Activated naive CD4-positive, alpha-beta T cell treated with anti-CD3 and anti-CD28 coated beads, Interleukin-2, amount 50 U/mL, for 24 hours (primary cell): Measurements from ENCODE around the gene IPP.
"Not testable (repeated sequence)": the region's sequence is repeated elsewhere in the genome, so short reads cannot be mapped to it uniquely, and the experiment has no call there.

Experiments used
- H3K27ac Mint-ChIP-seq: one replicate; pipeline ENCODE4 v1.8.0; 2021; ENCODE audit warnings: mild to moderate bottlenecking, mixed read lengths
- H3K27me3 Mint-ChIP-seq: one replicate; pipeline ENCODE4 v1.8.0; 2021; ENCODE audit warnings: mixed read lengths
- H3K36me3 Mint-ChIP-seq: one replicate; pipeline ENCODE4 v1.8.0; 2021; ENCODE audit warnings: mixed read lengths
- H3K4me1 Mint-ChIP-seq: one replicate; pipeline ENCODE4 v1.8.0; 2021; ENCODE audit warnings: mixed read lengths
- H3K4me3 Mint-ChIP-seq: one replicate; pipeline ENCODE4 v1.8.0; 2021; ENCODE audit warnings: mild to moderate bottlenecking, mixed read lengths
- H3K9me3 Mint-ChIP-seq: one replicate; pipeline ENCODE4 v1.8.0; 2021; ENCODE audit warnings: mixed read lengths

The IPP gene

GRCh38 chr1:45716700-45717099 is 33.8 kb downstream of the IPP start:
- Mint-ChIP-seq H3K27ac (peak overlapping the region; percentile 18), H3K4me3 (no peak overlapping the region), H3K4me1 (no peaks in the 10 kb centered on the region), H3K36me3 (peaks cover 3% of the 10 kb centered on the region), H3K9me3 (no peaks in the 10 kb centered on the region), H3K27me3 (no peaks in the 10 kb centered on the region)

- no peaks in the 10 kb centered on the region for H3K9me3 Mint-ChIP-seq
- no peaks in the 10 kb centered on the region for H3K27me3 Mint-ChIP-seq
- no peak overlapping the region for H3K27ac Mint-ChIP-seq
- H3K36me3 Mint-ChIP-seq = peaks cover 4% of the 10 kb centered on the region
- no peak overlapping the region for H3K4me3 Mint-ChIP-seq
- no peaks in the 10 kb centered on the region for H3K4me1 Mint-ChIP-seq
These were observed 36.7 kb downstream of the IPP start for GRCh38 chr1:45713711-45714110.

- no peaks in the 10 kb centered on the region for H3K27me3 Mint-ChIP-seq
- no peak overlapping the region for H3K4me3 Mint-ChIP-seq
- no peak overlapping the region for H3K27ac Mint-ChIP-seq
- peaks cover 5% of the 10 kb centered on the region for H3K9me3 Mint-ChIP-seq
- H3K4me1 Mint-ChIP-seq = peaks cover 3% of the 10 kb centered on the region
- peaks cover 11% of the 10 kb centered on the region for H3K36me3 Mint-ChIP-seq
These were observed 45.8 kb downstream of the IPP start for GRCh38 chr1:45704637-45705036.

GRCh38 chr1:45694823-45695222 is 55.6 kb downstream of the IPP start:
- Mint-ChIP-seq H3K27ac (no peak overlapping the region), H3K27me3 (no peaks in the 10 kb centered on the region), H3K4me3 (no peak overlapping the region), H3K9me3 (no peaks in the 10 kb centered on the region), H3K4me1 (peaks cover 20% of the 10 kb centered on the region), H3K36me3 (peaks cover 15% of the 10 kb centered on the region)

GRCh38 chr1:45693811-45694210 is 56.6 kb downstream of the IPP start:
- H3K36me3 Mint-ChIP-seq = peaks cover 15% of the 10 kb centered on the region
- peaks cover 26% of the 10 kb centered on the region for H3K4me1 Mint-ChIP-seq
- H3K27ac Mint-ChIP-seq = not testable (repeated sequence)

GRCh38 chr1:45687754-45688740 is 62.4 kb downstream of the IPP start, which contains the start of gene TMEM69:
Gene TMEM69, plus strand, starts transcription at chr1:45688181. Its CDS starts 2,888 bp downstream, at chr1:45691069.
- H3K4me1 Mint-ChIP-seq = peaks cover 51% of the 10 kb centered on the region
- peak within 1 kb of the TSS; percentile 99 for H3K27ac Mint-ChIP-seq
- H3K27me3 Mint-ChIP-seq = no peaks in the 10 kb centered on the region
- peaks cover 16% of the 10 kb centered on the region for H3K36me3 Mint-ChIP-seq
- peak within 1 kb of the TSS; percentile 99 for H3K4me3 Mint-ChIP-seq
- H3K9me3 Mint-ChIP-seq = no peaks in the 10 kb centered on the region

More at GRCh38 chr1:45693811-45694210, 56.6 kb downstream of the IPP start:
- not testable (repeated sequence) for H3K9me3 Mint-ChIP-seq, H3K4me3 Mint-ChIP-seq, H3K27me3 Mint-ChIP-seq

GRCh38 chr1:45687014-45687753 is 63.3 kb downstream of the IPP start:
- Mint-ChIP-seq H3K4me3 (peak overlapping the region; percentile 99), H3K9me3 (no peaks in the 10 kb centered on the region), H3K4me1 (peaks cover 55% of the 10 kb centered on the region), H3K27ac (peak overlapping the region; percentile 99), H3K36me3 (peaks cover 12% of the 10 kb centered on the region), H3K27me3 (no peaks in the 10 kb centered on the region)

- Mint-ChIP-seq H3K4me1 (peaks cover 61% of the 10 kb centered on the region), H3K9me3 (no peaks in the 10 kb centered on the region), H3K4me3 (peak within 1 kb of the TSS; percentile 99), H3K36me3 (peaks cover 10% of the 10 kb centered on the region), H3K27me3 (no peaks in the 10 kb centered on the region), H3K27ac (peak within 1 kb of the TSS; percentile 99)
These were observed 64.0 kb downstream of the IPP start, which contains the start of gene GPBP1L1 for GRCh38 chr1:45686288-45687013. Gene GPBP1L1, minus strand, starts transcription at chr1:45686533. Its CDS starts 27,446 bp downstream, at chr1:45659087.

GRCh38 chr1:45686015-45686287 is 64.5 kb downstream of the IPP start:
- Mint-ChIP-seq H3K27me3 (no peaks in the 10 kb centered on the region), H3K4me3 (peak overlapping the region; percentile 99), H3K4me1 (peaks cover 63% of the 10 kb centered on the region), H3K36me3 (peaks cover 9% of the 10 kb centered on the region), H3K9me3 (no peaks in the 10 kb centered on the region), H3K27ac (peak overlapping the region; percentile 99)

GRCh38 chr1:45685308-45686014 is 65.0 kb downstream of the IPP start:
- peaks cover 63% of the 10 kb centered on the region for H3K4me1 Mint-ChIP-seq
- peak overlapping the region; percentile 99 for H3K4me3 Mint-ChIP-seq
- H3K36me3 Mint-ChIP-seq = peaks cover 7% of the 10 kb centered on the region
- no peaks in the 10 kb centered on the region for H3K9me3 Mint-ChIP-seq
- H3K27me3 Mint-ChIP-seq = no peaks in the 10 kb centered on the region
- H3K27ac Mint-ChIP-seq = peak overlapping the region; percentile 99

GRCh38 chr1:45684402-45684801 is 66.1 kb downstream of the IPP start:
- H3K36me3 Mint-ChIP-seq = peaks cover 7% of the 10 kb centered on the region
- H3K9me3 Mint-ChIP-seq = no peaks in the 10 kb centered on the region
- peaks cover 62% of the 10 kb centered on the region for H3K4me1 Mint-ChIP-seq

GRCh38 chr1:45682942-45683341 is 67.5 kb downstream of the IPP start:
- H3K27ac Mint-ChIP-seq = no peak overlapping the region
- H3K27me3 Mint-ChIP-seq = no peaks in the 10 kb centered on the region
- peaks cover 67% of the 10 kb centered on the region for H3K4me1 Mint-ChIP-seq
- peaks cover 3% of the 10 kb centered on the region for H3K36me3 Mint-ChIP-seq
- H3K9me3 Mint-ChIP-seq = no peaks in the 10 kb centered on the region
- peak overlapping the region; percentile 40 for H3K4me3 Mint-ChIP-seq

More at GRCh38 chr1:45684402-45684801, 66.1 kb downstream of the IPP start:
- Mint-ChIP-seq H3K27me3 (no peaks in the 10 kb centered on the region), H3K27ac (peak overlapping the region; percentile 41), H3K4me3 (peak overlapping the region; percentile 99)

GRCh38 chr1:45679123-45679522 is 71.3 kb downstream of the IPP start:
- peaks cover 85% of the 10 kb centered on the region for H3K4me1 Mint-ChIP-seq
- no peaks in the 10 kb centered on the region for H3K27me3 Mint-ChIP-seq
- peaks cover 3% of the 10 kb centered on the region for H3K36me3 Mint-ChIP-seq
- H3K27ac Mint-ChIP-seq = no peak overlapping the region
- H3K4me3 Mint-ChIP-seq = peak overlapping the region; percentile 16
- no peaks in the 10 kb centered on the region for H3K9me3 Mint-ChIP-seq

GRCh38 chr1:45678489-45678888 is 72.0 kb downstream of the IPP start:
- Mint-ChIP-seq H3K27me3 (no peaks in the 10 kb centered on the region), H3K9me3 (no peaks in the 10 kb centered on the region), H3K36me3 (peaks cover 3% of the 10 kb centered on the region), H3K27ac (no peak overlapping the region), H3K4me3 (peak overlapping the region; percentile 13), H3K4me1 (peaks cover 90% of the 10 kb centered on the region)

GRCh38 chr1:45677751-45678245 is 72.7 kb downstream of the IPP start:
- Mint-ChIP-seq H3K4me3 (no peak overlapping the region), H3K27me3 (no peaks in the 10 kb centered on the region), H3K4me1 (peaks cover 94% of the 10 kb centered on the region), H3K27ac (no peak overlapping the region), H3K36me3 (peaks cover 3% of the 10 kb centered on the region), H3K9me3 (no peaks in the 10 kb centered on the region)
